ENCODE results near the gene SEL1L.

Gene SEL1L

DNA sequence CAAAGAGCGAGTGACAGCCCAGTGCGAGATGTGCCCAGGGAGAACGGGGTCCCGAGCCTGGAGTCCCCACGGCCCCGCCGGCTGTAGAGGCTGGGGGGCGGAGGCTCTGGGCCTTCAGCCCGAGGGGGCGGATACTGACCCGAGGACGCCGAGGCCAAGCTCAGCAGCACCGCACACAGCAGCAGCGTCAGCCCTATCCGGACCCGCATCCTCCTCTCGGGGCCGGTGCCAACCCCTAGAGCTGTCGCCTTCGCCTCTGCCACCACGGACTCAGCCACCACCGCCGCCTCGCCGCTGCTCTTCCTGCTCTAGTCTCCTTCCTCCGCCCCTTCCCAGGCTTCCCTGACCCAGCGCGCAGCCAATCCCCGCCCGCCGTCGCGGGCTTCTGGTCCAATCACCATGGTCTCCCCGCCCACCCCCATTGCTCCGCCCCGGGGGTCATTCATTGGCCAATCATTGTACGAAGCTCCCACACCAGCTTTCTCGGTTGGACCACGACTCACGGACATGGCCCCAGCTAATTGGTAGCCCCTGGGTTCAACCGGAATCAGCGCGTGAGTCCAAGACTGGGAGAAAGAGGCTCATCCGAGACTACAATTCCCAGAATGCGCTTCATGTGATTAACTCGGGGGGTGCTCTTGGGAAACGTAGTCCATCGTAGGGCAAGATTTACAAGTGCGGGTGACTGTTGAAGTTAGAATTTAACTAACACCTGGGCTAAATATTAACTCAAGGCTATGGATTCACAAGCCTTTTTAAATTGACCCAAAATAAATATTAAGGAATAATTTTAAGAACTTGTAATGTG, at the start of gene SEL1L:
SEL1L (minus strand) TSS at position 318 of the 808 bp plus-strand sequence; CDS start at position 209, 109 bp downstream.
- H3K4me3 ChIP-seq (ENCODE audit: low read length), result peak within 1 kb of the TSS; percentile 97
- H3K27ac ChIP-seq (ENCODE audit: low read depth, low read length), result peak within 1 kb of the TSS; percentile 80
- peak within 1 kb of the TSS; percentile 87 for H3K9ac ChIP-seq (ENCODE audit: low read length)
- no peaks in the 10 kb centered on the region for H3K27me3 ChIP-seq (ENCODE audit: control insufficient read depth, insufficient read depth, low read length)
- peaks cover 2% of the 10 kb centered on the region for H3K36me3 ChIP-seq (ENCODE audit: control insufficient read depth, insufficient read depth, low read length)
- peaks cover 4% of the 10 kb centered on the region for H3K4me1 ChIP-seq (ENCODE audit: control insufficient read depth, insufficient read depth, low read length)

DNA sequence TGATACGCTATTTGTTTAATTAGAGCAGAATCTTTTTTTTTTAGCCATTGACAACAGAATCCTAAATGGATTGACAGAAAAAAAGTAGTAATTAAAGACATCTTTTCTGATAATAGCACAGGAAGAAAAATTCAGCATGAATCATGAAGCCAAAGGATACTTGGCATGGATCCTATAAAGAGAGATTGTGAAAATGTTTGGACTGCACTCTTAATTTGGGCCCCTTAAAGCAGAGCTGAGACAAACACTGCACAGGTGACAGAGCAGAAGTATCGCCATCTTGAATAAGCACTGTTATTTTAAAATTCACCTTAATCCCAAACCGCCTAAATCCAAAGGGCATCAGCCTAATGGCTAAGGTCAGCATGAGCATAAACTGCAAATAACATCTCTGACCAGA, 48.8 kb upstream of the SEL1L start:
- Histone ChIP-seq H3K27me3 (ENCODE audit: control insufficient read depth, insufficient read depth, low read length) (no peaks in the 10 kb centered on the region), H3K4me1 (ENCODE audit: control insufficient read depth, insufficient read depth, low read length) (no peaks in the 10 kb centered on the region), H3K27ac (ENCODE audit: low read depth, low read length) (no peak overlapping the region), H3K4me3 (ENCODE audit: low read length) (no peak overlapping the region), H3K36me3 (ENCODE audit: control insufficient read depth, insufficient read depth, low read length) (no peaks in the 10 kb centered on the region), H3K9ac (ENCODE audit: low read length) (no peak overlapping the region)

DNA sequence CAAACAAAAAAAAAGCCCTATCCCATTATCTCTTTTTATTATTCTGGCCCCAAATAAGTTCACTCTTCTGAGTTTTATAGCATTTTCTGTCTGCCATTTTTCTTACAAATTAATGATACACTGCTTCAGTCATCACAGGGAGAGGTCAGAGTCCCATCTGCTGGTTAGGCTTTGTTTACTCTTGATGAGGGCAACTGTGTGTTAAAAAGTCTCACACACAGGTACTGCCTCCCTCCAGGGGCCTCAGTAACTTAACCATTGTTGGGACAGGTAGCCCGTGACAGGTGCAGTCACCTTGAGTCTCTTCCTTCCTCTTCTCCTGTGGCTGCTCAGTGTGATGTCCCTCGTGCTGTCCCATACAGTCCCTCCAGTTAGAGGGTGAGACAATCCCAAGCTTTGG, 45.5 kb upstream of the SEL1L start:
- H3K4me3 ChIP-seq (ENCODE audit: low read length), result no peak overlapping the region
- H3K36me3 ChIP-seq (ENCODE audit: control insufficient read depth, insufficient read depth, low read length), result no peaks in the 10 kb centered on the region
- H3K9ac ChIP-seq (ENCODE audit: low read length), result no peak overlapping the region
- no peaks in the 10 kb centered on the region for H3K27me3 ChIP-seq (ENCODE audit: control insufficient read depth, insufficient read depth, low read length)
- no peak overlapping the region for H3K27ac ChIP-seq (ENCODE audit: low read depth, low read length)
- H3K4me1 ChIP-seq (ENCODE audit: control insufficient read depth, insufficient read depth, low read length), result no peaks in the 10 kb centered on the region

DNA sequence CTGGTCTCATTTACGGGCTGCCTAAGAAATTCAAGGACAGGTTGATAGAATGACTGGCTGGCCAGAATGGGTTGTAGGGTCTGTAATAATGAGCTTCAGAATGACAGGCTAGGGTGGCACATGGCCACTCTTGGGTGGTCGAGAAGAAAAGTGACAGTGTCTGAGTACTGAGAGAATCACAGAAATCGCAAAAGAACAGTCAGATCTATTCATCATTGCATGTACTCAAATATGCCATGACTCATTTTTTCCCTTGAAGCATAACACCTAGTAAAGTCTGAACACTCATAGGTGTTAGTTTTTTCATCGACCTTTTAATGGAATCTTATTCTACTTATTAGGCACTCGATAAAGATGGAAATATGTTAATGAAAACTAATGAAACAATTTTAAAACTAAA, 37.8 kb upstream of the SEL1L start:
- no peaks in the 10 kb centered on the region for H3K36me3 ChIP-seq (ENCODE audit: control insufficient read depth, insufficient read depth, low read length)
- no peak overlapping the region for H3K27ac ChIP-seq (ENCODE audit: low read depth, low read length)
- no peaks in the 10 kb centered on the region for H3K27me3 ChIP-seq (ENCODE audit: control insufficient read depth, insufficient read depth, low read length)
- H3K4me3 ChIP-seq (ENCODE audit: low read length), result no peak overlapping the region
- no peaks in the 10 kb centered on the region for H3K4me1 ChIP-seq (ENCODE audit: control insufficient read depth, insufficient read depth, low read length)
- no peak overlapping the region for H3K9ac ChIP-seq (ENCODE audit: low read length)

DNA sequence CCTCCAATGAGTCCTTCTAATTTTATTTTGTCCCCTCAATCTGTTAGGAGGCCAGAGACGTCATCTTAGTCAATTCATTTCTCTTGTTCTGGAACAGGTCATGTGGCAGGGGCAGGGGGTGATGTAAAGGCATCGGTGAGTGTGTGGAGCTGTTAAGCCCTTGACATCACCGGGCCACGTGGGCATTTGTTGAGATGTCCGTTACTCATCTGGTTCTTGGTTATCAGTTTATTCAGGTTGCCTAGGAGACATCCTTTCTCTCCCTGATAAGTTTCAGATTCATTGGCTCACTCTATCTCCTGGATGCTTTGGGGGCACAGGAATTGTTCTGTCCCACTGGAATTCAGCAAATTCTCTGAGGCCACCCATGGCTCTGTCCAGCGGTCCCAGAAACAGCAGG, 33.6 kb upstream of the SEL1L start:
- H3K36me3 ChIP-seq (ENCODE audit: control insufficient read depth, insufficient read depth, low read length), result no peaks in the 10 kb centered on the region
- H3K4me3 ChIP-seq (ENCODE audit: low read length), result no peak overlapping the region
- no peak overlapping the region for H3K9ac ChIP-seq (ENCODE audit: low read length)
- no peaks in the 10 kb centered on the region for H3K4me1 ChIP-seq (ENCODE audit: control insufficient read depth, insufficient read depth, low read length)
- no peak overlapping the region for H3K27ac ChIP-seq (ENCODE audit: low read depth, low read length)
- no peaks in the 10 kb centered on the region for H3K27me3 ChIP-seq (ENCODE audit: control insufficient read depth, insufficient read depth, low read length)

DNA sequence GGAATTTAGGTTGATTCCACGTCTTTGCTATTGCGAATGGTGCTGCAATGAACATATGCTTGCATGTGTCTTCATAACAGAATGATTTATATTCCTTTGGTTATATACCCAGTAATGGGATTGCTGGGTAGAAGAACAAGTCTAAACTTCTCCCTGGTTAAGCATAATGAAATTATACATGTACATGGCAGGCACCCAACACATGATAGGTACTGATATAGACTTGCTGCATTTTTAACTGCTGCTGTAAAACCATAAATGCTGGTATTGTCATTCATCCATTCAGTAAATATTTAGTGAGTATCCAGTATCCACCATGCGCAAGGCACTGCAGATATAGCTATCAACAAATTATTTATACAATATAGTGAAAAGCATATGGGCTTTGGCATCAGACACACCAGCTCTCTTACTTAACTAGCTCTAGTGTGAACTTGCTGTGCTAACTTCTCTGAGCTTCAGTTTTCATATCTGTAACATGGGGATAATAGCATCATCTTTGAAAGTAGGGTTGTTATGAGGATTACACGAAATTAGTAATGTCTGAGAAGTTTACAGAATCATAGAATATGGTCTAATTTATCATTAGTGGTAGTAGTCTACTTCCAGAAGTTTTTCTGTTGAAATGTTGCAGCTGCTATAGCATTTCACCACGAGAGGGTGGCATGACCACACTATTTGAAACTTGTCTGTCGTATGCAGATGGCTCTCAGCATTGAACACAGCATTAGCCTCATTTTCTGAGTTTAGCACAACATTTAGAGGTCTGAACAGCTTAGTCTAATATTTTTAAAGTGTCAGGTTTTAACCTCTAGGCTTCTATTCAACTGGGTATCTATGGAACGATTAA, 32.0 kb upstream of the SEL1L start:
- Histone ChIP-seq H3K4me1 (ENCODE audit: control insufficient read depth, insufficient read depth, low read length) (no peaks in the 10 kb centered on the region), H3K9ac (ENCODE audit: low read length) (no peak overlapping the region), H3K36me3 (ENCODE audit: control insufficient read depth, insufficient read depth, low read length) (no peaks in the 10 kb centered on the region), H3K27me3 (ENCODE audit: control insufficient read depth, insufficient read depth, low read length) (no peaks in the 10 kb centered on the region), H3K27ac (ENCODE audit: low read depth, low read length) (no peak overlapping the region), H3K4me3 (ENCODE audit: low read length) (no peak overlapping the region)

DNA sequence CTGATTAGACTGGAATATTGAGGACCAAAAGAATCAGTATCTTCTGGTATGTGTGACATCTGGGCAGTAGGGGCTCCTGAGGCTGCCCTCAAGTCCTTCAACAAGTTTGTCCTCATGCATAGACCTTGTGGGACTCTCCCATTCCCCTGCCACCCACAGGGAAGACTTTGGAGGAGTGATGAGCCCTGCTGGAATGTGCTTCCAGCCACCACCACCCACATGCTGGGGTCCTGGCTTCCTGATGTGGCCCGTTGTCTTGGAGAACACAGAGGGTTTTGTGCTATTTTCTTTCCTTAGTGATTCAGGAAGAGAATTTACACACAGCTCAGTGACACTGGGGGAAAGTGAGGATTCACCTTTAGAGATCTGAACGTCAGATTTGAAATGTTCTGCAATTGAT, 29.2 kb upstream of the SEL1L start:
- no peaks in the 10 kb centered on the region for H3K4me1 ChIP-seq (ENCODE audit: control insufficient read depth, insufficient read depth, low read length)
- H3K27me3 ChIP-seq (ENCODE audit: control insufficient read depth, insufficient read depth, low read length), result no peaks in the 10 kb centered on the region
- H3K36me3 ChIP-seq (ENCODE audit: control insufficient read depth, insufficient read depth, low read length), result no peaks in the 10 kb centered on the region
- no peak overlapping the region for H3K4me3 ChIP-seq (ENCODE audit: low read length)
- no peak overlapping the region for H3K9ac ChIP-seq (ENCODE audit: low read length)
- H3K27ac ChIP-seq (ENCODE audit: low read depth, low read length), result no peak overlapping the region

DNA sequence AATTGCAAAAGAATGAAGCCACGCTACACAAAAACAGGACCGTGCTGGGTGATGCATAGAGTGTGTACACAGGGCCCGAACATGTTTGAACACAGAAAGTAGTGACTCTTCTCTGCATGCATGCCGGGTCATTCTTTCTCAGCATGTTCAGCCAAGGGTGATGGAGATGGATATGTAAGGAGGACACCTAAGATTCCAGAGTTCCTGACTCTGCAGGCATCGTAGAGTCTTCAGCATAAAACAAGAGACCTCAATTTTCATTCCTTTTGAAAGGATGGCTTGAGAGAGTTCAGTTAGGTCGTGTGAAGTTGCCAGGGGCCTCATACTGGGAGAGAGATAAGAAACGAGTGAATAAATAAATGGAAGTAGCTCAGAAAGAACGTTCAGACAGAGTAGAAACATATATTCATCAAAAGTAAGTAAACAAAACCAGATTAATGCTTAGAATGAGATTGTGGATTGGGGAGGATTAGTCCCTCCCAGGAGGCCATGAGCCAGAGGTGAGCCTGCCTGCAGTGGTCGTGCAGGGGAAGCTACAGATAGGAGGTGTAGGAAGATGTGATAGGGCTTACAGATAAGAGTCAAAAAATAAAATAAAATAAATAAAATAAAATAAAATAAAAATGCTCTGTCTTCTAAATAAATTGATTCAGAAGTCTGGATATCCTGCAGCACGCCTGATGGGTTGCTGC, 27.6 kb upstream of the SEL1L start:
- Histone ChIP-seq H3K27ac (ENCODE audit: low read depth, low read length) (no peak overlapping the region), H3K4me3 (ENCODE audit: low read length) (no peak overlapping the region), H3K9ac (ENCODE audit: low read length) (no peak overlapping the region), H3K27me3 (ENCODE audit: control insufficient read depth, insufficient read depth, low read length) (no peaks in the 10 kb centered on the region), H3K4me1 (ENCODE audit: control insufficient read depth, insufficient read depth, low read length) (no peaks in the 10 kb centered on the region), H3K36me3 (ENCODE audit: control insufficient read depth, insufficient read depth, low read length) (no peaks in the 10 kb centered on the region)

DNA sequence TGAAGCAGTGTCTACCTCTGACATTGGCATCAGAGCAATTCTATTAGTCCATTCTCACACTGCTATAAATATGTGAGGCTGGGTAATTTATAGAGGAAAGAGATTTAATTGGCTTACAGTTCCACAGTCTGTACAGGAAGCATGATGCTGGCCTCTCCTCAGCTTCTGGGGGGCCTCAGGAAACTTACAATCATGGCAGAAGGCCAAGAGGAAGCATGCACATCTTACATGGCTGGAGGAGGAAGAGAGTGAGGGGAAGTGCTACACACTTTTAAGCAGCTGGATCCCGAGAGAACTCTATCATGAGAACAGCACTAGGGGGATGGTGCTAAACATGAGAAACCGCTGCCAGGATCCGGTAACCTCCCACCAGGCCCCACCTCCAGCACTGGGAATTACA, 25.7 kb upstream of the SEL1L start:
- H3K4me1 ChIP-seq (ENCODE audit: control insufficient read depth, insufficient read depth, low read length), result no peaks in the 10 kb centered on the region
- no peak overlapping the region for H3K4me3 ChIP-seq (ENCODE audit: low read length)
- no peak overlapping the region for H3K9ac ChIP-seq (ENCODE audit: low read length)
- no peak overlapping the region for H3K27ac ChIP-seq (ENCODE audit: low read depth, low read length)
- H3K27me3 ChIP-seq (ENCODE audit: control insufficient read depth, insufficient read depth, low read length), result no peaks in the 10 kb centered on the region
- no peaks in the 10 kb centered on the region for H3K36me3 ChIP-seq (ENCODE audit: control insufficient read depth, insufficient read depth, low read length)

DNA sequence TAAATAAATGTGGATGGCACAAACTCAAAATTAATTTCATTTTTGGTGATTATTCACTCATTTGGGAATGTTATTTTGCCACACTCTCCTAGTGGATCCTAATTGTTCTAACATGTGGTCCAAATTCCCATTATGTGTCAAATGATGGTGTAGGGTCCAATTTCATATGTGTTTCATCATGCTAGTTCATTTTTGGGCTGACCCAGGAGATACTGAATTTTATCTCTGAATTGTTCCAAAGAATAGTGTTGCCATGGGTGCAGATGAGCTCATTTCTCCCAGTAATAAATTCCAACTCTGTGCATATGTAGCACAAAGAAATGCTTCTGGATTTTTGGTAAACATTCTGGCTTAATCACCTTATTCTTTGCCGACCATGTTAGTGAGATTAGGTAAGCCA, 23.5 kb upstream of the SEL1L start:
- Histone ChIP-seq H3K9ac (ENCODE audit: low read length) (no peak overlapping the region), H3K4me1 (ENCODE audit: control insufficient read depth, insufficient read depth, low read length) (no peaks in the 10 kb centered on the region), H3K4me3 (ENCODE audit: low read length) (no peak overlapping the region), H3K27ac (ENCODE audit: low read depth, low read length) (no peak overlapping the region), H3K27me3 (ENCODE audit: control insufficient read depth, insufficient read depth, low read length) (no peaks in the 10 kb centered on the region), H3K36me3 (ENCODE audit: control insufficient read depth, insufficient read depth, low read length) (no peaks in the 10 kb centered on the region)

DNA sequence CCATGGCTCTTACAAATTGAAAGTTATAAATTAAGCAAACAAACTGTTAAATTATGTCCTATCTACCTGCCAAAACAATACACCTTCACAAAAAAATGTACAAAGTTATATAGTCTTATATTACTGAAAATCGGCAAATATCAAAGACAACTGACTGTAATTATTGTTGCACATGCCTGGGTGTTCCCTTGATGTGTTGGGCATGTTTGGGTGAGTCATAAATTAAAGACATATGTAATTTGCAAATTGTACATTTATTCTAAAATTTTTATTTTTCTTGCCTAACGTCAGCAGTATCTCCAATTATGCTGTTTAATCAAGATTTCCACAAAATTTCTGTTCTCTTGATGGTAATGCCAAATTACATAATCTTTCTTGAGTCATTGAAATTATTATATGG, 22.0 kb upstream of the SEL1L start:
- Histone ChIP-seq H3K9ac (ENCODE audit: low read length) (no peak overlapping the region), H3K27ac (ENCODE audit: low read depth, low read length) (no peak overlapping the region), H3K36me3 (ENCODE audit: control insufficient read depth, insufficient read depth, low read length) (no peaks in the 10 kb centered on the region), H3K27me3 (ENCODE audit: control insufficient read depth, insufficient read depth, low read length) (no peaks in the 10 kb centered on the region), H3K4me3 (ENCODE audit: low read length) (no peak overlapping the region), H3K4me1 (ENCODE audit: control insufficient read depth, insufficient read depth, low read length) (no peaks in the 10 kb centered on the region)

DNA sequence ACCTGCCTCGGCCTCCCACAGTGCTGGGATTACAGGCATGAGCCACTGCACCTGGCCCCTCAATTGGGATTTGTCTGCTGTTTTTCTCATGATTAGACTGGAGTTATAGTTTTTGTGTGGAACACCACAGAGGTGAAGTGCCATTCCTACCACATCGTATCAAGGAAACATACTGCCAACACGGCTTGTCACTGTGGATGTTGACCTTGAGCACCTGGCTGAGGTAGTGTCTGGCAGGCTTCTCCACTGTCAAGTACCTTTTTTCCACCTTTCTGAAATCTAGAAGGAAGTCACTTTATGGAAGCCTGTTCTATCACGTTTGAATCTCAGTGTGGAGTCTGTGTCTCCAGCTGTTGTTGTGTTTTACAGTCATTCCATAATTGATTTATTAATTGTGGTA, 21.4 kb upstream of the SEL1L start:
- Histone ChIP-seq H3K4me3 (ENCODE audit: low read length) (no peak overlapping the region), H3K4me1 (ENCODE audit: control insufficient read depth, insufficient read depth, low read length) (no peaks in the 10 kb centered on the region), H3K27me3 (ENCODE audit: control insufficient read depth, insufficient read depth, low read length) (no peaks in the 10 kb centered on the region), H3K27ac (ENCODE audit: low read depth, low read length) (no peak overlapping the region), H3K36me3 (ENCODE audit: control insufficient read depth, insufficient read depth, low read length) (no peaks in the 10 kb centered on the region), H3K9ac (ENCODE audit: low read length) (no peak overlapping the region)

All from rectal smooth muscle tissue (tissue), 1 donor.